A673 (cell line): ENCODE results near the gene CNPPD1.

Experiments used
- EZH2 ChIP-seq: fragments of 200-600 bp; sonication (generic); IDR thresholded peaks from 2 replicates; pipeline ENCODE4 v1.6.1; 2017; ENCODE audit warnings: borderline replicate concordance, low read depth, mild to moderate bottlenecking, mixed read lengths, antibody characterized with exemption, low read length; ENCODE audit not compliant: poor library complexity, severe bottlenecking
- TF ChIP-seq, protein P1 (sequence below): fragments of 300-800, 200-600 bp; sonication (generic); conservative IDR thresholded peaks from 2 replicates; pipeline ENCODE4 v1.5.1; 2017; ENCODE audit warnings: low read depth, mild to moderate bottlenecking, antibody characterized with exemption, low read length, moderate library complexity, mixed read lengths

DNA sequence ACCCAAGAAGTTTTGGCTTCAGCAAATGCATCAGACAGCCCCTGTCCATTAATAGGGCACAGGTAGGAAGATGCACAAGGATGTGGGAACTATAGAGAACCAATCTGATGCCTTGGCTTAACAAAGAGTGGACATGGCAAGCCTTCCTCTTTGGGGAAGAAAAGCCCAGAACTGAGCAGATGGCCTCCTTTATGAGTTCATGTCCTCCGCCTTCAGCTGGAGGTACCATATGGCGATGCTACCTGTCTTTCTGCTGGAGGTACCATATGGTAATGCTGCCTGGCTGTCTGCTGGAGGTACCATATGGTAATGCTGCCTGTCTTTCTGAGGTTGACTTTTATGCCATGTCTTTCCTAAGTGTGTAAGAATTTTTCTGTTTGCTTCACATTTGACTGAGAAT is 7.4 kb upstream of the CNPPD1 start:
- TF ChIP-seq, protein P1, sequence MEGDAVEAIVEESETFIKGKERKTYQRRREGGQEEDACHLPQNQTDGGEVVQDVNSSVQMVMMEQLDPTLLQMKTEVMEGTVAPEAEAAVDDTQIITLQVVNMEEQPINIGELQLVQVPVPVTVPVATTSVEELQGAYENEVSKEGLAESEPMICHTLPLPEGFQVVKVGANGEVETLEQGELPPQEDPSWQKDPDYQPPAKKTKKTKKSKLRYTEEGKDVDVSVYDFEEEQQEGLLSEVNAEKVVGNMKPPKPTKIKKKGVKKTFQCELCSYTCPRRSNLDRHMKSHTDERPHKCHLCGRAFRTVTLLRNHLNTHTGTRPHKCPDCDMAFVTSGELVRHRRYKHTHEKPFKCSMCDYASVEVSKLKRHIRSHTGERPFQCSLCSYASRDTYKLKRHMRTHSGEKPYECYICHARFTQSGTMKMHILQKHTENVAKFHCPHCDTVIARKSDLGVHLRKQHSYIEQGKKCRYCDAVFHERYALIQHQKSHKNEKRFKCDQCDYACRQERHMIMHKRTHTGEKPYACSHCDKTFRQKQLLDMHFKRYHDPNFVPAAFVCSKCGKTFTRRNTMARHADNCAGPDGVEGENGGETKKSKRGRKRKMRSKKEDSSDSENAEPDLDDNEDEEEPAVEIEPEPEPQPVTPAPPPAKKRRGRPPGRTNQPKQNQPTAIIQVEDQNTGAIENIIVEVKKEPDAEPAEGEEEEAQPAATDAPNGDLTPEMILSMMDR, result no peak
- no peak for TF ChIP-seq EZH2
